ENCODE results near the gene VANGL2. TPM values are rescaled to one million over a fixed set of nuclear protein-coding genes. Genes with fewer than 3 reads are reported as not detected.

Gene VANGL2
- total RNA-seq, 1 donor from 2014 or later: 5.5 TPM

- no peaks in the 10 kb centered on the region for H3K4me1 Mint-ChIP-seq
- DNase-seq (no peak), ATAC-seq (ENCODE audit: low read depth) (no peak)
- POLR2A ChIA-PET: no interaction called here
- H3K4me3 Mint-ChIP-seq: no peak overlapping the region
- intact Hi-C loops (cut with micrococcal nuclease): no loop called here
- H3K27ac Mint-ChIP-seq: no peak overlapping the region
- peaks cover 13% of the 10 kb centered on the region for H3K36me3 Mint-ChIP-seq (ENCODE audit: low read depth)
- no peaks in the 10 kb centered on the region for H3K9me3 Mint-ChIP-seq
- CTCF ChIA-PET: interaction anchor here (0.9 kb wide), 1 partner anchor 186 kb away, joined by 3 read pairs; no protein-coding TSS in a partner anchor
- H3K27me3 Mint-ChIP-seq: no peaks in the 10 kb centered on the region
- no peak for TF ChIP-seq CTCF (IDR thresholded peaks at IDR 0.05)
Observed at GRCh38 chr1:160420881-160421842, 20.8 kb downstream of the VANGL2 start.

- CTCF ChIA-PET: interaction anchor here (0.9 kb wide), 1 partner anchor 185 kb away, joined by 3 read pairs; no protein-coding TSS in a partner anchor
- intact Hi-C loops (cut with micrococcal nuclease): no loop called here
- POLR2A ChIA-PET: no interaction called here
- no peaks in the 10 kb centered on the region for H3K9me3 Mint-ChIP-seq
- no peak for DNase-seq
- no peak overlapping the region for H3K27ac Mint-ChIP-seq
- peaks cover 16% of the 10 kb centered on the region for H3K36me3 Mint-ChIP-seq (ENCODE audit: low read depth)
- H3K27me3 Mint-ChIP-seq: no peaks in the 10 kb centered on the region
- TF ChIP-seq CTCF (IDR thresholded peaks at IDR 0.05): no peak
- no peaks in the 10 kb centered on the region for H3K4me1 Mint-ChIP-seq
- H3K4me3 Mint-ChIP-seq: no peak overlapping the region
- no peak for ATAC-seq (ENCODE audit: low read depth)
Observed at GRCh38 chr1:160421881-160422280, 21.5 kb downstream of the VANGL2 start.

- H3K27me3 Mint-ChIP-seq: no peaks in the 10 kb centered on the region
- DNase-seq (no peak), ATAC-seq (ENCODE audit: low read depth) (no peak)
- POLR2A ChIA-PET: no interaction called here
- H3K9me3 Mint-ChIP-seq: no peaks in the 10 kb centered on the region
- intact Hi-C loops (cut with micrococcal nuclease): no loop called here
- H3K27ac Mint-ChIP-seq: no peak overlapping the region
- CTCF ChIA-PET: no interaction called here
- H3K36me3 Mint-ChIP-seq (ENCODE audit: low read depth): peaks cover 16% of the 10 kb centered on the region
- peaks cover 14% of the 10 kb centered on the region for H3K4me1 Mint-ChIP-seq
- TF ChIP-seq CTCF (IDR thresholded peaks at IDR 0.05): no peak
- H3K4me3 Mint-ChIP-seq: no peak overlapping the region
Observed at GRCh38 chr1:160423966-160424365, 23.6 kb downstream of the VANGL2 start.

- intact Hi-C loops (cut with micrococcal nuclease): no loop called here
- ChIA-PET POLR2A (no interaction called here), CTCF (interaction anchor here (0.6 to 1.1 kb wide), 2 partner anchors 181 to 183 kb away, joined by 3 to 4 read pairs; no protein-coding TSS in a partner anchor)
- H3K4me3 Mint-ChIP-seq: no peak overlapping the region
- no peak for TF ChIP-seq CTCF (IDR thresholded peaks at IDR 0.05)
- H3K4me1 Mint-ChIP-seq: peaks cover 33% of the 10 kb centered on the region
- H3K27me3 Mint-ChIP-seq: no peaks in the 10 kb centered on the region
- DNase-seq: no peak
- no peaks in the 10 kb centered on the region for H3K9me3 Mint-ChIP-seq
- no peak overlapping the region for H3K27ac Mint-ChIP-seq
- peaks cover 14% of the 10 kb centered on the region for H3K36me3 Mint-ChIP-seq (ENCODE audit: low read depth)
- no peak for ATAC-seq (ENCODE audit: low read depth)
Observed at GRCh38 chr1:160425847-160426246, 25.5 kb downstream of the VANGL2 start.

- ChIA-PET POLR2A (interaction anchor here (2.8 kb wide), 1 partner anchor 178 kb away, joined by 23 read pairs; no protein-coding TSS in a partner anchor), CTCF (interaction anchor here (1.1 to 5.0 kb wide), 8 partner anchors 43 to 526 kb away, joined by 4 to 175 read pairs (median 6); no protein-coding TSS in a partner anchor)
- Mint-ChIP-seq H3K4me3 (no peak overlapping the region), H3K27me3 (no peaks in the 10 kb centered on the region), H3K36me3 (ENCODE audit: low read depth) (peaks cover 14% of the 10 kb centered on the region), H3K27ac (peak overlapping the region; percentile 82), H3K9me3 (no peaks in the 10 kb centered on the region), H3K4me1 (peaks cover 50% of the 10 kb centered on the region)
- DNase-seq: no peak
- intact Hi-C loops (cut with micrococcal nuclease): loop anchor here (1.0 to 2.0 kb wide), 3 partner anchors 117 to 247 kb away; no protein-coding TSS in a partner anchor
- no peak for ATAC-seq (ENCODE audit: low read depth)
- TF ChIP-seq CTCF (IDR thresholded peaks at IDR 0.05): no peak
Observed at GRCh38 chr1:160427625-160428024, 27.3 kb downstream of the VANGL2 start.
